ENCODE measurements around the gene A4GNT. TPM values are rescaled to one million over a fixed set of nuclear protein-coding genes. Genes with fewer than 3 reads are reported as not detected.

The A4GNT gene
- not detected for polyA plus RNA-seq (2013, experiment 1 of 2)
- polyA plus RNA-seq (2013, experiment 2 of 2): not detected

- H3K18ac ChIP-seq (ENCODE audit: low read length): no peak within 1 kb of the TSS
- H3K4me3 ChIP-seq (ENCODE audit: low read length in 2 of 2): no peak within 1 kb of the TSS
- no CpG with 5 or more reads among the region's 1 CpG for WGBS, 2 donors (ENCODE audit: extremely low coverage in 2 of 2, insufficient read length in 2 of 2, insufficient replicate concordance in 1 of 2)
These were observed at the start of gene A4GNT for GRCh38 chr3:138132239-138132638. Gene A4GNT (minus strand): TSS chr3:138132390. CDS start chr3:138131256, 1,134 bp downstream.

GRCh38 chr3:138180375-138181029 lies 48.3 kb upstream of the A4GNT start:
- WGBS, 2 donors (ENCODE audit: extremely low coverage in 2 of 2, insufficient read length in 2 of 2, insufficient replicate concordance in 1 of 2): no CpG with 5 or more reads among the region's 2 CpGs

More at GRCh38 chr3:138132239-138132638, at the start of gene A4GNT:
- no peak for DNase-seq (ENCODE audit: low spot score)
- Histone ChIP-seq H2BK12ac (ENCODE audit: low read length) (no peak within 1 kb of the TSS), H2AFZ (ENCODE audit: low read length) (no peak within 1 kb of the TSS), H3K9ac (ENCODE audit: low read depth, low read length, poor library complexity) (no peak within 1 kb of the TSS), H3K9me3 (replicated peaks in 1 of 2; ENCODE audit: control insufficient read depth in 2 of 2, insufficient read depth in 1 of 2, low read depth in 1 of 2, low read length in 2 of 2) (no peaks in the 10 kb centered on the region), H3K14ac (ENCODE audit: low read length) (no peak within 1 kb of the TSS), H2BK5ac (ENCODE audit: low read length) (no peak within 1 kb of the TSS), H2BK15ac (ENCODE audit: low read length) (no peak within 1 kb of the TSS), H3K27ac (replicated peaks; ENCODE audit: low read length) (no peak within 1 kb of the TSS), H3K79me1 (ENCODE audit: low read depth, low read length) (no peaks in the 10 kb centered on the region), H3K4me1 (ENCODE audit: control insufficient read depth in 2 of 2, insufficient read depth in 1 of 2, low read depth in 1 of 2, low read length in 2 of 2) (peaks cover 0 to 1% of the 10 kb centered on the region in 2 donors), H2AK5ac (ENCODE audit: low read depth, low read length) (no peak within 1 kb of the TSS), H3K27me3 (ENCODE audit: control insufficient read depth in 3 of 3, insufficient read depth in 3 of 3, low read depth in 1 of 3, low read length in 3 of 3) (peaks cover 0 to 29% (median 0%) of the 10 kb centered on the region in 3 experiments), H4K8ac (ENCODE audit: low read depth, low read length) (no peak within 1 kb of the TSS), H4K91ac (ENCODE audit: low read depth, low read length, poor library complexity) (no peak within 1 kb of the TSS), H2BK120ac (ENCODE audit: low read depth, low read length) (no peak within 1 kb of the TSS), H3K23ac (ENCODE audit: low read depth, low read length, poor library complexity) (no peak within 1 kb of the TSS), H3K4me2 (ENCODE audit: insufficient read depth, low read length, poor library complexity, severe bottlenecking) (no peak within 1 kb of the TSS), H3K36me3 (replicated peaks in 1 of 2; ENCODE audit: control insufficient read depth in 2 of 2, insufficient read depth in 2 of 2, low read length in 2 of 2) (no peaks in the 10 kb centered on the region), H3K4ac (ENCODE audit: low read length) (no peak within 1 kb of the TSS)

GRCh38 chr3:138174421-138175131 lies 42.4 kb upstream of the A4GNT start, which contains the start of gene DBR1:
Gene DBR1 (minus strand): TSS chr3:138174921. CDS start chr3:138174795, 126 bp downstream.
- peak within 1 kb of the TSS; percentile 99 for H3K23ac ChIP-seq (ENCODE audit: low read depth, low read length, poor library complexity)
- H3K18ac ChIP-seq (ENCODE audit: low read length): peak within 1 kb of the TSS; percentile 100
- H3K14ac ChIP-seq (ENCODE audit: low read length): peak within 1 kb of the TSS; percentile 100
- peak within 1 kb of the TSS; percentile 89 for H2BK15ac ChIP-seq (ENCODE audit: low read length)
- DNase-seq (ENCODE audit: low spot score): peak; percentile 51
- H3K27ac ChIP-seq (replicated peaks; ENCODE audit: low read length): peak within 1 kb of the TSS; percentile 77
- peak within 1 kb of the TSS; percentile 92 for H4K8ac ChIP-seq (ENCODE audit: low read depth, low read length)
- no peak within 1 kb of the TSS for H2BK12ac ChIP-seq (ENCODE audit: low read length)
- peak within 1 kb of the TSS; percentile 85 to 98 for H3K4me3 ChIP-seq (ENCODE audit: low read length in 2 of 2)
- H3K4me2 ChIP-seq (ENCODE audit: insufficient read depth, low read length, poor library complexity, severe bottlenecking): peak within 1 kb of the TSS; percentile 68
- peak within 1 kb of the TSS; percentile 75 for H2BK5ac ChIP-seq (ENCODE audit: low read length)
- H3K4me1 ChIP-seq (ENCODE audit: control insufficient read depth in 2 of 2, insufficient read depth in 1 of 2, low read depth in 1 of 2, low read length in 2 of 2): peaks cover 0 to 2% of the 10 kb centered on the region in 2 donors
- H4K91ac ChIP-seq (ENCODE audit: low read depth, low read length, poor library complexity): no peak within 1 kb of the TSS
- H2AK5ac ChIP-seq (ENCODE audit: low read depth, low read length): no peak within 1 kb of the TSS
- no peak within 1 kb of the TSS for H2BK120ac ChIP-seq (ENCODE audit: low read depth, low read length)
- peak within 1 kb of the TSS; percentile 99 for H3K9ac ChIP-seq (ENCODE audit: low read depth, low read length, poor library complexity)
- peak within 1 kb of the TSS; percentile 10 for H3K4ac ChIP-seq (ENCODE audit: low read length)
- no CpG with 5 or more reads among the region's 38 CpGs for WGBS, 2 donors (ENCODE audit: extremely low coverage in 2 of 2, insufficient read length in 2 of 2, insufficient replicate concordance in 1 of 2)
- H3K27me3 ChIP-seq (ENCODE audit: control insufficient read depth in 3 of 3, insufficient read depth in 3 of 3, low read depth in 1 of 3, low read length in 3 of 3): peaks cover 0 to 4% (median 0%) of the 10 kb centered on the region in 3 experiments
- peaks cover 0 to 39% of the 10 kb centered on the region in 2 donors for H3K36me3 ChIP-seq (replicated peaks in 1 of 2; ENCODE audit: control insufficient read depth in 2 of 2, insufficient read depth in 2 of 2, low read length in 2 of 2)
- no peaks in the 10 kb centered on the region for H3K9me3 ChIP-seq (replicated peaks in 1 of 2; ENCODE audit: control insufficient read depth in 2 of 2, insufficient read depth in 1 of 2, low read depth in 1 of 2, low read length in 2 of 2)
- peaks cover 7% of the 10 kb centered on the region for H3K79me1 ChIP-seq (ENCODE audit: low read depth, low read length)
- H2AFZ ChIP-seq (ENCODE audit: low read length): peak within 1 kb of the TSS; percentile 99

More at GRCh38 chr3:138180375-138181029, 48.3 kb upstream of the A4GNT start:
- no peak overlapping the region for H3K23ac ChIP-seq (ENCODE audit: low read depth, low read length, poor library complexity)
- no peaks in the 10 kb centered on the region for H3K9me3 ChIP-seq (replicated peaks in 1 of 2; ENCODE audit: control insufficient read depth in 2 of 2, insufficient read depth in 1 of 2, low read depth in 1 of 2, low read length in 2 of 2)
- H2BK15ac ChIP-seq (ENCODE audit: low read length): no peak overlapping the region
- no peak overlapping the region for H3K27ac ChIP-seq (replicated peaks; ENCODE audit: low read length)
- H3K18ac ChIP-seq (ENCODE audit: low read length): no peak overlapping the region
- H3K4me1 ChIP-seq (ENCODE audit: control insufficient read depth in 2 of 2, insufficient read depth in 1 of 2, low read depth in 1 of 2, low read length in 2 of 2): no peaks in the 10 kb centered on the region
- no peak overlapping the region for H2BK120ac ChIP-seq (ENCODE audit: low read depth, low read length)
- H4K8ac ChIP-seq (ENCODE audit: low read depth, low read length): no peak overlapping the region
- H3K27me3 ChIP-seq (ENCODE audit: control insufficient read depth in 3 of 3, insufficient read depth in 3 of 3, low read depth in 1 of 3, low read length in 3 of 3): peaks cover 0 to 23% (median under 1%) of the 10 kb centered on the region in 3 experiments
- no peak overlapping the region for H3K14ac ChIP-seq (ENCODE audit: low read length)
- DNase-seq (ENCODE audit: low spot score): no peak
- no peaks in the 10 kb centered on the region for H3K79me1 ChIP-seq (ENCODE audit: low read depth, low read length)
- H4K91ac ChIP-seq (ENCODE audit: low read depth, low read length, poor library complexity): no peak overlapping the region
- no peak overlapping the region for H2BK12ac ChIP-seq (ENCODE audit: low read length)
- H3K4me3 ChIP-seq (ENCODE audit: low read length in 2 of 2): no peak overlapping the region
- H3K4ac ChIP-seq (ENCODE audit: low read length): no peak overlapping the region
- H3K36me3 ChIP-seq (replicated peaks in 1 of 2; ENCODE audit: control insufficient read depth in 2 of 2, insufficient read depth in 2 of 2, low read length in 2 of 2): no peaks in the 10 kb centered on the region
- no peak overlapping the region for H2AK5ac ChIP-seq (ENCODE audit: low read depth, low read length)
- H2BK5ac ChIP-seq (ENCODE audit: low read length): no peak overlapping the region
- H2AFZ ChIP-seq (ENCODE audit: low read length): peak overlapping the region; percentile 3
- H3K9ac ChIP-seq (ENCODE audit: low read depth, low read length, poor library complexity): no peak overlapping the region
- H3K4me2 ChIP-seq (ENCODE audit: insufficient read depth, low read length, poor library complexity, severe bottlenecking): no peak overlapping the region

Data from neuronal stem cell (in vitro differentiated cells).